ENCODE data around the gene BHLHE40. TPM values are rescaled to one million over a fixed set of nuclear protein-coding genes. Genes with fewer than 3 reads are reported as not detected.

The BHLHE40 gene
- total and polyA plus RNA-seq, 2 experiments from 2014 or later: 1.7 to 2.2 TPM

GRCh38 chr3:5004319-5005152 lies 25.3 kb downstream of the BHLHE40 start:
- no peak overlapping the region for H3K27ac Mint-ChIP-seq
- H3K27me3 Mint-ChIP-seq (ENCODE audit: insufficient read depth, low read depth, poor library complexity): peaks cover 5% of the 10 kb centered on the region
- no peaks in the 10 kb centered on the region for H3K36me3 Mint-ChIP-seq (ENCODE audit: low read depth)
- peaks cover 8% of the 10 kb centered on the region for H3K4me1 Mint-ChIP-seq
- TF ChIP-seq CREB1 (CRISPR knock-in tag; IDR thresholded peaks at IDR 0.05; ENCODE audit: low read depth): no peak
- no peak for TF ChIP-seq ZNF331 (CRISPR knock-in tag; IDR thresholded peaks at IDR 0.05; ENCODE audit: low read depth)
- TF ChIP-seq POLR2AphosphoS5 (IDR thresholded peaks at IDR 0.05; ENCODE audit: low read depth): no peak
- TF ChIP-seq ZNF462 (CRISPR knock-in tag; IDR thresholded peaks at IDR 0.05): no peak
- no peak for TF ChIP-seq EZH2phosphoT487 (IDR thresholded peaks at IDR 0.05; ENCODE audit: unreplicated experiment)
- no peak for TF ChIP-seq REST (IDR thresholded peaks at IDR 0.05; ENCODE audit: unreplicated experiment)
- no peak for TF ChIP-seq EZH2 (IDR thresholded peaks at IDR 0.05; ENCODE audit: low read depth, unreplicated experiment)
- no peak for TF ChIP-seq JUNB (IDR thresholded peaks at IDR 0.05; ENCODE audit: unreplicated experiment)
- no peak for TF ChIP-seq STAT1 (IDR thresholded peaks at IDR 0.05; ENCODE audit: unreplicated experiment)
- no peak for TF ChIP-seq ETS1 (IDR thresholded peaks at IDR 0.05)
- TF ChIP-seq CTCF (conservative IDR thresholded peaks at IDR 0.05; ENCODE audit: low read depth in 2 of 2): no peak
- TF ChIP-seq ZNF114 (CRISPR knock-in tag; IDR thresholded peaks at IDR 0.05): no peak
- TF ChIP-seq NANOG (IDR thresholded peaks at IDR 0.05; ENCODE audit: borderline replicate concordance): no peak
- Histone ChIP-seq H3K27ac (ENCODE audit: low read depth) (no peak overlapping the region), H3F3A (replicated peaks; ENCODE audit: low read depth) (no peaks in the 10 kb centered on the region), H3K9me2 (ENCODE audit: insufficient read depth) (no peaks in the 10 kb centered on the region), H3K4me1 (ENCODE audit: insufficient read depth) (peaks cover 12% of the 10 kb centered on the region), H2AFZ (no peak overlapping the region), H3K79me2 (replicated peaks; ENCODE audit: insufficient read depth) (no peaks in the 10 kb centered on the region), H4K20me1 (replicated peaks; ENCODE audit: insufficient read depth) (no peaks in the 10 kb centered on the region), H3K36me3 (ENCODE audit: insufficient read depth) (no peaks in the 10 kb centered on the region), H3K27me3 (ENCODE audit: insufficient read depth) (no peaks in the 10 kb centered on the region), H3K4me3 (no peak overlapping the region), H3K4me2 (no peak overlapping the region)
- H3K9me3 Mint-ChIP-seq: no peaks in the 10 kb centered on the region
- ATAC-seq (no peak), DNase-seq (ENCODE audit: low spot score) (no peak)
- no peak overlapping the region for H3K4me3 Mint-ChIP-seq
